GM19324 (cell line): ENCODE data around the gene ZNF799.
"Not testable (repeated sequence)": the region's sequence is repeated elsewhere in the genome, so short reads cannot be mapped to it uniquely, and the experiment has no call there.

Source experiments
- ATAC-seq: cut with Tn5 transposase; IDR thresholded peaks from one replicate; pipeline ENCODE4 v1.9.1; 2021; ENCODE audit warnings: mild to moderate bottlenecking, moderate library complexity; ENCODE audit not compliant: unreplicated experiment, low FRiP score

The ZNF799 gene

GRCh38 chr19:12364391-12365235, 36.5 kb downstream of the ZNF799 start:
- no peak for ATAC-seq

- ATAC-seq: not testable (repeated sequence)
These were observed 38.8 kb downstream of the ZNF799 start for GRCh38 chr19:12362236-12362635.

- ATAC-seq: no peak
These were observed 47.7 kb downstream of the ZNF799 start for GRCh38 chr19:12353375-12353774.

GRCh38 chr19:12350890-12351197, 50.2 kb downstream of the ZNF799 start:
- ATAC-seq: no peak

GRCh38 chr19:12350185-12350889, 50.7 kb downstream of the ZNF799 start:
- ATAC-seq: no peak

GRCh38 chr19:12346896-12347295, 54.2 kb downstream of the ZNF799 start:
- no peak for ATAC-seq

- ATAC-seq: no peak
These were observed 55.9 kb downstream of the ZNF799 start for GRCh38 chr19:12345197-12345596.
